ENCODE results near the gene SMIM38. TPM values are rescaled to one million over a fixed set of nuclear protein-coding genes. Genes with fewer than 3 reads are reported as not detected.

The SMIM38 gene
- total and polyA plus RNA-seq, 10 donors: 0.02 to 2.0 (median 0.93) TPM

- peak; percentile 40 for DNase-seq
- intact Hi-C loops (cut with DNase I; ENCODE audit: low total_unique reads): no loop called here
Observed at GRCh38 chr11:69130654-69131053, 25.1 kb upstream of the SMIM38 start.

GRCh38 chr11:69131121-69131566 is 24.6 kb upstream of the SMIM38 start:
- no peak overlapping the region for H3K27ac ChIP-seq
- DNase-seq: peak; percentile 40
- H3K27me3 ChIP-seq (replicated peaks in 1 of 7): no peaks in the 10 kb centered on the region
- no peak for TF ChIP-seq CTCF (IDR thresholded peaks at IDR 0.05 in 8 of 11, conservative IDR thresholded peaks at IDR 0.05 in 3 of 11)
- no peak for TF ChIP-seq POLR2A (IDR thresholded peaks at IDR 0.05)
- no peak for TF ChIP-seq POLR2AphosphoS5 (IDR thresholded peaks at IDR 0.05)
- peaks cover 0 to 20% (median 7%) of the 10 kb centered on the region in 6 donors for H3K4me1 ChIP-seq
- H3K9me3 ChIP-seq: peaks cover 0 to 35% (median 22%) of the 10 kb centered on the region in 8 donors
- no peaks in the 10 kb centered on the region for H3K36me3 ChIP-seq
- intact Hi-C loops (cut with DNase I; ENCODE audit: low total_unique reads): no loop called here
- H3K4me3 ChIP-seq: no peak overlapping the region
- WGBS, 5 donors: 77 to 93% (median 90%) methylated on average over 4 to 11 of the region's 11 CpGs

More at GRCh38 chr11:69130654-69131053, 25.1 kb upstream of the SMIM38 start:
- H3K9me3 ChIP-seq: peaks cover 0 to 35% (median 22%) of the 10 kb centered on the region in 8 donors
- no peaks in the 10 kb centered on the region for H3K36me3 ChIP-seq
- H3K27ac ChIP-seq: no peak overlapping the region
- no peak overlapping the region for H3K4me3 ChIP-seq
- TF ChIP-seq POLR2AphosphoS5 (IDR thresholded peaks at IDR 0.05): no peak
- no peak for TF ChIP-seq POLR2A (IDR thresholded peaks at IDR 0.05)
- no peak for TF ChIP-seq CTCF (IDR thresholded peaks at IDR 0.05 in 8 of 11, conservative IDR thresholded peaks at IDR 0.05 in 3 of 11)
- H3K4me1 ChIP-seq: peaks cover 0 to 20% (median 7%) of the 10 kb centered on the region in 6 donors
- H3K27me3 ChIP-seq (replicated peaks in 1 of 7): no peaks in the 10 kb centered on the region
- 48 to 68% (median 55%) methylated on average over 9 of the region's 9 CpGs for WGBS, 5 donors

GRCh38 chr11:69131644-69132300 is 24.0 kb upstream of the SMIM38 start:
- DNase-seq: peak; percentile 55
- no peak overlapping the region for H3K4me3 ChIP-seq
- intact Hi-C loops (cut with DNase I; ENCODE audit: low total_unique reads): no loop called here
- no peaks in the 10 kb centered on the region for H3K36me3 ChIP-seq
- H3K27ac ChIP-seq: no peak overlapping the region
- peaks cover 0 to 20% (median 7%) of the 10 kb centered on the region in 6 donors for H3K4me1 ChIP-seq
- no peaks in the 10 kb centered on the region for H3K27me3 ChIP-seq (replicated peaks in 1 of 7)
- peaks cover 0 to 35% (median 22%) of the 10 kb centered on the region in 8 donors for H3K9me3 ChIP-seq
- TF ChIP-seq CTCF (IDR thresholded peaks at IDR 0.05 in 8 of 11, conservative IDR thresholded peaks at IDR 0.05 in 3 of 11) (peak in 10 of 11 experiments; percentile 43 to 75 (median 64)), POLR2AphosphoS5 (IDR thresholded peaks at IDR 0.05) (no peak)
- 59 to 77% (median 68%) methylated on average over 9 to 15 of the region's 15 CpGs for WGBS, 5 donors

- H3K27ac ChIP-seq: no peak overlapping the region
- intact Hi-C loops (cut with DNase I; ENCODE audit: low total_unique reads): no loop called here
- no peaks in the 10 kb centered on the region for H3K27me3 ChIP-seq (replicated peaks in 1 of 7)
- H3K4me3 ChIP-seq: no peak overlapping the region
- H3K4me1 ChIP-seq: peaks cover 0 to 20% (median 7%) of the 10 kb centered on the region in 6 donors
- WGBS, 5 donors: 63 to 94% (median 84%) methylated on average over 7 of the region's 7 CpGs
- no peaks in the 10 kb centered on the region for H3K36me3 ChIP-seq
- H3K9me3 ChIP-seq: peaks cover 0 to 35% (median 22%) of the 10 kb centered on the region in 8 donors
- no peak for TF ChIP-seq POLR2A (IDR thresholded peaks at IDR 0.05)
- TF ChIP-seq POLR2AphosphoS5 (IDR thresholded peaks at IDR 0.05): no peak
- no peak for TF ChIP-seq CTCF (IDR thresholded peaks at IDR 0.05 in 8 of 11, conservative IDR thresholded peaks at IDR 0.05 in 3 of 11)
- DNase-seq: no peak
Observed at GRCh38 chr11:69132301-69132670, 23.4 kb upstream of the SMIM38 start.

All from spleen (tissue), 11 donors.